OCI-LY3 (cell line): ENCODE results near the gene GTF3C4.

Experiments used
- EZH2phosphoT487 ChIP-seq: fragments of 200-600 bp; shearing (Covaris generic); IDR thresholded peaks from 2 replicates; pipeline ENCODE4 v1.6.1; 2018; ENCODE audit warnings: antibody characterized with exemption, mixed run types, low read depth
- TF ChIP-seq, protein P1 (sequence below): fragments of 200-600, 300-600 bp; sonication (generic); IDR thresholded peaks from 2 replicates; pipeline ENCODE4 v1.5.1; 2014; ENCODE audit warnings: antibody characterized with exemption, low read length, low read depth

DNA sequence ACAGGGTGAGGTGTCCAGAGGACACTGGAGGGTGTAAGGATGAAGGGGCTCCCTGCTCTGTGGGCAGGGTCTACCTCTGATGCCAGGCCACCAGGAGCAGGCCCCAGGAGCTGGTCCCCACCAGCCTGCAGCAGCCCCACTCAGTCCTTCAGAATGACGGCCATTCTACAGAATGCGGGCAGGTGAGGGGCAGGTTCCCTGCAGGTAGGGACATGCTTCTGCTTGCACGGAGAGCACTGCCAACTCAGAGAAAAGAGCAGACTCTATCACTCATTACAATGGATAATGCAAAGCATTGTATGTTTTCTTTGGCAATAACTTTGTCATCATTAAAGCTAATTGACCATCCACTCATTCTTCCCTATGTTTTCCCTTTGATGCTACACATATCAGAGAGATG lies 39.5 kb upstream of the GTF3C4 start:
- no peak for TF ChIP-seq EZH2phosphoT487
- TF ChIP-seq, protein P1, sequence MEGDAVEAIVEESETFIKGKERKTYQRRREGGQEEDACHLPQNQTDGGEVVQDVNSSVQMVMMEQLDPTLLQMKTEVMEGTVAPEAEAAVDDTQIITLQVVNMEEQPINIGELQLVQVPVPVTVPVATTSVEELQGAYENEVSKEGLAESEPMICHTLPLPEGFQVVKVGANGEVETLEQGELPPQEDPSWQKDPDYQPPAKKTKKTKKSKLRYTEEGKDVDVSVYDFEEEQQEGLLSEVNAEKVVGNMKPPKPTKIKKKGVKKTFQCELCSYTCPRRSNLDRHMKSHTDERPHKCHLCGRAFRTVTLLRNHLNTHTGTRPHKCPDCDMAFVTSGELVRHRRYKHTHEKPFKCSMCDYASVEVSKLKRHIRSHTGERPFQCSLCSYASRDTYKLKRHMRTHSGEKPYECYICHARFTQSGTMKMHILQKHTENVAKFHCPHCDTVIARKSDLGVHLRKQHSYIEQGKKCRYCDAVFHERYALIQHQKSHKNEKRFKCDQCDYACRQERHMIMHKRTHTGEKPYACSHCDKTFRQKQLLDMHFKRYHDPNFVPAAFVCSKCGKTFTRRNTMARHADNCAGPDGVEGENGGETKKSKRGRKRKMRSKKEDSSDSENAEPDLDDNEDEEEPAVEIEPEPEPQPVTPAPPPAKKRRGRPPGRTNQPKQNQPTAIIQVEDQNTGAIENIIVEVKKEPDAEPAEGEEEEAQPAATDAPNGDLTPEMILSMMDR, result no peak
